ENCODE data around the gene MZT2B. TPM values are rescaled to one million over a fixed set of nuclear protein-coding genes. Genes with fewer than 3 reads are reported as not detected.
A peak's percentile ranks its signal among the peaks of the same experiment; 100 is the strongest.
"Not testable (repeated sequence)": the region's sequence is repeated elsewhere in the genome, so short reads cannot be mapped to it uniquely, and the experiment has no call there.

The MZT2B gene
- total and polyA plus RNA-seq, 2 donors (not counting 1 experiment from before 2014, with no cell fraction given) = 54.0 to 254 TPM

DNA sequence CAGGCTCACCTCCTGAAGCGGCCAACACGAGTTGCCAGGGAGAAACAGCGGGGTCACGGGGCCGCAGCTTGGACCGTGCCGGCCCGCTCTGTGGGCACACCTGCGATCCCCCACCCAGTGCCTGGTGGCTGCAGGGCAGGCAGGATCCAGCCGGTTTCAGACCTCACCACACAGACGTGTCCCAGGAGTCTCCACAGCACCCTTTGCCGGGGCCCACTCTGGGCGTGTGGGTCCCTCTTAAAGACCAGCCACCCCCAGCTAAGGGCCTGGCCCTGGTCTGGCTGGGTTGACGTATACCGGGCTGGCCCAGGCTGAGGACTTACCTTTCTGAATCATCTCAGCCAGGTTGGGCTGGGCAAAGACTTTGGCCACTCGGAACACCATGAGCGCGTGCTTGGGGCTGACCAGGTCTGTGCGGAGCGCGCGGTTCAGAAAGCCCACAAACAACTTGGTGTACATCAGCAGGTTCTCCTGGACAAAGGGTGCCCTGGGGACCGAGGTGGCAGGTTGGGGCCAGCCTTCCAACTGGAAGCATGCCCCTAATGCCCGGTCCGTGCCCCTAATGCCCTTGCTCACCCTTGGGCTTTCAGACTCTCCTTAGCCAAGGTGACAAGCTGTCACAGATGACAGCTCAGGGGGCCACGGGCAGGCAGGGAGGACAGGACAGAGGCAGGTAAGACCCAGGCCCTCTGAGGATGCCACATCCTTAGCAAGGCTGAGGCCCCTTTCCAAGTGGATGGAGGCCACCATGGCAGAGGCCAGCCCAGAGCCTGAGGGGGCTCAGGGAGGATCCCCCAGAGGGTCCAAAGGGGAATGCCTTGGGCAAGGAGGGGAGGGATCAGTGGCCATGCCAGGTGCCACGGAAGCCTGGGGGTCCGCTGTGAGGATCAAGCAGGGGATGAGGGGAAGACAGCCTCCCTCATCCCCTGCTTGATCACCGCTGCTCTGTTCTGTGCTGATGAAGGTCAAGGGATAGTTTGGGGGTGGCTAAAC, 27.0 kb upstream of the MZT2B start:
- no peaks in the 10 kb centered on the region for H4K20me1 ChIP-seq (ENCODE audit: control insufficient read depth, extremely low read depth, insufficient read depth, low read length)
- no peaks in the 10 kb centered on the region for H3K4me1 ChIP-seq (ENCODE audit: control insufficient read depth, extremely low read depth, insufficient read depth, low read length)
- no peaks in the 10 kb centered on the region for H3K79me2 ChIP-seq (ENCODE audit: control insufficient read depth, insufficient read depth, low read length)
- no peak overlapping the region for H3K4me2 ChIP-seq (ENCODE audit: extremely low read depth, insufficient read depth, low read length)
- H3K4me3 ChIP-seq (replicated peaks in 1 of 4; ENCODE audit: control extremely low read depth in 1 of 4, insufficient read depth in 1 of 4, low read depth in 3 of 4, low read length in 4 of 4) = no peak overlapping the region
- no peak overlapping the region for H3K27ac ChIP-seq (ENCODE audit: insufficient read depth, low read length)
- no peaks in the 10 kb centered on the region for H3K27me3 ChIP-seq (ENCODE audit: control insufficient read depth, insufficient read depth, low read length)
- no peak overlapping the region for H3K9ac ChIP-seq (ENCODE audit: insufficient read depth, low read length)
- TF ChIP-seq, protein P1, sequence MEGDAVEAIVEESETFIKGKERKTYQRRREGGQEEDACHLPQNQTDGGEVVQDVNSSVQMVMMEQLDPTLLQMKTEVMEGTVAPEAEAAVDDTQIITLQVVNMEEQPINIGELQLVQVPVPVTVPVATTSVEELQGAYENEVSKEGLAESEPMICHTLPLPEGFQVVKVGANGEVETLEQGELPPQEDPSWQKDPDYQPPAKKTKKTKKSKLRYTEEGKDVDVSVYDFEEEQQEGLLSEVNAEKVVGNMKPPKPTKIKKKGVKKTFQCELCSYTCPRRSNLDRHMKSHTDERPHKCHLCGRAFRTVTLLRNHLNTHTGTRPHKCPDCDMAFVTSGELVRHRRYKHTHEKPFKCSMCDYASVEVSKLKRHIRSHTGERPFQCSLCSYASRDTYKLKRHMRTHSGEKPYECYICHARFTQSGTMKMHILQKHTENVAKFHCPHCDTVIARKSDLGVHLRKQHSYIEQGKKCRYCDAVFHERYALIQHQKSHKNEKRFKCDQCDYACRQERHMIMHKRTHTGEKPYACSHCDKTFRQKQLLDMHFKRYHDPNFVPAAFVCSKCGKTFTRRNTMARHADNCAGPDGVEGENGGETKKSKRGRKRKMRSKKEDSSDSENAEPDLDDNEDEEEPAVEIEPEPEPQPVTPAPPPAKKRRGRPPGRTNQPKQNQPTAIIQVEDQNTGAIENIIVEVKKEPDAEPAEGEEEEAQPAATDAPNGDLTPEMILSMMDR (conservative IDR thresholded peaks at IDR 0.05 in 1 of 2, IDR thresholded peaks at IDR 0.05 in 1 of 2; ENCODE audit: low read depth in 1 of 2, low read length in 2 of 2) = no peak
- TF ChIP-seq EZH2 (IDR thresholded peaks at IDR 0.05; ENCODE audit: low read length, missing control alignments) = no peak
- peaks cover 7% of the 10 kb centered on the region for H3K36me3 ChIP-seq (ENCODE audit: control insufficient read depth, insufficient read depth, low read length)
- H2AFZ ChIP-seq (ENCODE audit: low read length) = no peak overlapping the region
- DNase-seq (ENCODE audit: low read depth in 2 of 2) = no peak
- no peaks in the 10 kb centered on the region for H3K9me3 ChIP-seq (ENCODE audit: control insufficient read depth, insufficient read depth, low read depth, low read length)

DNA sequence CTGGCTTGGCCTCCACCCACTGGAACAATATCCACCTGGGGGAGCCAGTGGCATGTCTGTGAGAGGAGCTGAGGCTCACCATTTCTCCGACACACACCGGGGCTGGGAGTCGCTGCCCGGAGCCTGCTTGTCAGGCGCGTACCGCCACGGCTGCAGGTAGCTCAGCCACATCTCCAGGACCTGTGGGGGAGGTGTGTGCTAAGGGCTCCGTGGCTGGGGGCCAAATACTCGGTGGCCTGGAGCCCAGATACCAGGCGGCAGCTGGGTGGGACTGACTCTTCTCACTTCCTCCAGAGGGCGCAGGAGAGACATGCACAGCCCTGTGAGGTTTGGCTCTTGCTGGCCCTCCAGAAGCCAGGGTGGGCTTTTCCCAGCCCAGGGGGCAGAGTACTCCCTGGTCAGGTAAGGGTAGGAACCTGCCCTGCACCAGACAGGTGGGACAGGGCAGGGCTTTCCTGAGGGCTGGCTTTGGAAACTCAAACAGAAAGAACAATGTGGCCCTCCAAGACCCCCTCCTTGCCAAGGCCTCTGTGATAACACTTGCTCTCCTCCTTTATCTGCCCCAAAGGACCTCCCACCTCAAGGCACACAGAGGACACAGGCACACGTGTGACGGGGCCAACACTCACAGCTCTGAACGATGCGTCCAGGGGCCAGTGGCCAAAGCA, 26.0 kb upstream of the MZT2B start:
- not testable (repeated sequence) for H3K4me2 ChIP-seq (ENCODE audit: extremely low read depth, insufficient read depth, low read length); H3K4me1 ChIP-seq (ENCODE audit: control insufficient read depth, extremely low read depth, insufficient read depth, low read length); H3K9ac ChIP-seq (ENCODE audit: insufficient read depth, low read length); H3K27me3 ChIP-seq (ENCODE audit: control insufficient read depth, insufficient read depth, low read length); H3K27ac ChIP-seq (ENCODE audit: insufficient read depth, low read length); H3K79me2 ChIP-seq (ENCODE audit: control insufficient read depth, insufficient read depth, low read length); H3K36me3 ChIP-seq (ENCODE audit: control insufficient read depth, insufficient read depth, low read length); H2AFZ ChIP-seq (ENCODE audit: low read length); H3K9me3 ChIP-seq (ENCODE audit: control insufficient read depth, insufficient read depth, low read depth, low read length); H3K4me3 ChIP-seq (replicated peaks in 1 of 4; ENCODE audit: control extremely low read depth in 1 of 4, insufficient read depth in 1 of 4, low read depth in 3 of 4, low read length in 4 of 4); H4K20me1 ChIP-seq (ENCODE audit: control insufficient read depth, extremely low read depth, insufficient read depth, low read length)
- DNase-seq (ENCODE audit: low read depth in 2 of 2) = peak; percentile 40 to 47
- TF ChIP-seq, protein P1 (conservative IDR thresholded peaks at IDR 0.05 in 1 of 2, IDR thresholded peaks at IDR 0.05 in 1 of 2; ENCODE audit: low read depth in 1 of 2, low read length in 2 of 2) = peak; percentile 28 to 52

DNA sequence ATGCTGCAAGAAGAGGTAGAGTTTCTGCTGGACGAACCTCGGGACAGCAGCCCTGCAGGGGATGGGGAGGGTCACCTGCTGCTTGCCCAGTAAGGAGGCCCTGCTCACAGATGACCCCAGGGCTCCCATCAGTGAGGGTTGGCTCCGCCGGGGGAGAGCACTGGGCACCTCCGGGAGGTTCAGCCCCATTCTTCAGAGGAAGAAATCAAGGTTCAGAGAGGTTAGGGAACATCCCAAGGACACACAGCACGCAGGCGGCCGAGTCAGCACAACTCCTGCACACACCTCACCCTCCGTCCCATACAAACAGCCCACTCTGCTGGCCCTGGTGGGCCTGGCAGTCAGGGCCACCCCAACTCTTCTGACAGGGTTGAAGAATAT, 25.4 kb upstream of the MZT2B start:
- Histone ChIP-seq H3K27me3 (ENCODE audit: control insufficient read depth, insufficient read depth, low read length) (no peaks in the 10 kb centered on the region), H3K36me3 (ENCODE audit: control insufficient read depth, insufficient read depth, low read length) (peaks cover 7% of the 10 kb centered on the region), H3K4me3 (replicated peaks in 1 of 4; ENCODE audit: control extremely low read depth in 1 of 4, insufficient read depth in 1 of 4, low read depth in 3 of 4, low read length in 4 of 4) (no peak overlapping the region), H4K20me1 (ENCODE audit: control insufficient read depth, extremely low read depth, insufficient read depth, low read length) (no peaks in the 10 kb centered on the region), H3K4me2 (ENCODE audit: extremely low read depth, insufficient read depth, low read length) (no peak overlapping the region), H3K79me2 (ENCODE audit: control insufficient read depth, insufficient read depth, low read length) (no peaks in the 10 kb centered on the region), H3K27ac (ENCODE audit: insufficient read depth, low read length) (no peak overlapping the region), H3K9ac (ENCODE audit: insufficient read depth, low read length) (no peak overlapping the region), H3K4me1 (ENCODE audit: control insufficient read depth, extremely low read depth, insufficient read depth, low read length) (no peaks in the 10 kb centered on the region), H2AFZ (ENCODE audit: low read length) (no peak overlapping the region), H3K9me3 (ENCODE audit: control insufficient read depth, insufficient read depth, low read depth, low read length) (no peaks in the 10 kb centered on the region)
- TF ChIP-seq EZH2 (IDR thresholded peaks at IDR 0.05; ENCODE audit: low read length, missing control alignments) = no peak
- TF ChIP-seq, protein P1 (conservative IDR thresholded peaks at IDR 0.05 in 1 of 2, IDR thresholded peaks at IDR 0.05 in 1 of 2; ENCODE audit: low read depth in 1 of 2, low read length in 2 of 2) = no peak
- DNase-seq (ENCODE audit: low read depth in 2 of 2) = no peak

DNA sequence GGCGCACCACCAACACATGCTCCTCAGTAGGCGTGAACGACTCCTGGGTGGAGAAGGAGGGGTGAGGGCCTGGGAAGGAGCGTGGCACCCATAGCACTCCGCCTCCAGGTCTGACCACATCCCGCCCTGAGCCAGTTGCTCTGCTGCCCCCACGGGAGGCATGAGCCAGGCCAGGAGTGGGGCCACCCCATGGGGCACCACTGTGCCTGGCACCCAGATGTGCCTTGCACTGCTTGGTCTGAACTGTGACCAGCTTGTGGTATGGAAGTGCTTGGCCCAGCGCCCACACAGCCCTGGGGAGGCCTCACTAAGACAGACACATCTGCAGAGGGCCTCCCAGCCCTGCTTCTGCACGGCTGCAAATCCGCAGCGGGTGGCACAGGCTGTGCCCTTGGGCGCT, 24.7 kb upstream of the MZT2B start:
- H3K4me3 ChIP-seq (replicated peaks in 1 of 4; ENCODE audit: control extremely low read depth in 1 of 4, insufficient read depth in 1 of 4, low read depth in 3 of 4, low read length in 4 of 4); DNase-seq (ENCODE audit: low read depth in 2 of 2); H3K36me3 ChIP-seq (ENCODE audit: control insufficient read depth, insufficient read depth, low read length); H3K27me3 ChIP-seq (ENCODE audit: control insufficient read depth, insufficient read depth, low read length); H3K4me2 ChIP-seq (ENCODE audit: extremely low read depth, insufficient read depth, low read length); H4K20me1 ChIP-seq (ENCODE audit: control insufficient read depth, extremely low read depth, insufficient read depth, low read length); H3K4me1 ChIP-seq (ENCODE audit: control insufficient read depth, extremely low read depth, insufficient read depth, low read length); H3K27ac ChIP-seq (ENCODE audit: insufficient read depth, low read length); H3K79me2 ChIP-seq (ENCODE audit: control insufficient read depth, insufficient read depth, low read length); H2AFZ ChIP-seq (ENCODE audit: low read length); H3K9ac ChIP-seq (ENCODE audit: insufficient read depth, low read length); H3K9me3 ChIP-seq (ENCODE audit: control insufficient read depth, insufficient read depth, low read depth, low read length): not testable (repeated sequence)

Measured in fibroblast of lung (primary cell).